ENCODE measurements around the gene ECD.

Gene ECD

DNA sequence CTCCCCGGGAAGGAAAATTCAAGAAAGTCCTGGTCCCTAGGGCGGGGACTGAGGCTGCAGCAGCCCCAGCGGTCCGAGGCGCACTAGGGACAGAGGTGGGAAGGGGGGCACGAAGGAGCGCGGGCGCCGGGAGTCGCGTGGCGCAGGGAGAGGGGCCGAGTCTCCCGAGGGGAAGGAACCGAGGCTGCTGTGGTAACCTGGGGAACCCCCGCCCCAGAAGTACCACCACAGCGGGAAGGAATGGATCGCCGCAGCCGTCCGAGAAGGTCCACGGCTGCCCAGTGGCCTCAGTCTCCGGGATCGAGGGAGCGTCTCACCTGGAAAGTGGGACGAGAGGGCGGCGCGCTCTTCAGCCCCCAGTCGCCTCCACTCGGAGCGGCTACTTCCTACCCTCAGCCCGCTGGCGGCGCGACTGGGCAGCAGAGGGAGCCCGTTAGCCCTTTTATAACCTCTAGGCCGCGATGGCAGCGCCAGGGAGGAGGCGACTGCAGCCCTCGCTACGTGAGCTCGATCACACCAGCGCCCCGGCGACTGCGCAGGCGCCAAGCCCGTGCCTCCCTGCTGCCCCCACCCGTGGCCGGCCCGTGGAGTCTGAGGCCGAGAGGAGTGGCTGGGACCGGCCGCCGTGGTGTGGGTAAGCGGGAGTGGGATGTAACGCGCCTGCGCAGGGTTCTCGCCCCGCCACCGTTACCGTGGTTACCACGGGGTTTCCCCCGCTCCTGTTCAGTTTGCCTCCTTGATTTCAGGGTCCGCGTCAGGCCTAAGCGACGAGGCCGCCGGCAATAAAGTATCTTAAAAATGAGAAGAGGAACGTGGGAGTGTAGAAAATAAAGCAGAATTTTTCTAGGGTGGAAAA is 71.1 kb downstream of the ECD start, which contains the start of gene P4HA1:
Gene P4HA1, minus strand, starts transcription at position 418 of the 856 bp plus-strand sequence. CDS start 21,983 bp downstream, outside the sequence.
- DNase-seq (ENCODE audit: low read depth in 2 of 2), result peak; percentile 98

DNA sequence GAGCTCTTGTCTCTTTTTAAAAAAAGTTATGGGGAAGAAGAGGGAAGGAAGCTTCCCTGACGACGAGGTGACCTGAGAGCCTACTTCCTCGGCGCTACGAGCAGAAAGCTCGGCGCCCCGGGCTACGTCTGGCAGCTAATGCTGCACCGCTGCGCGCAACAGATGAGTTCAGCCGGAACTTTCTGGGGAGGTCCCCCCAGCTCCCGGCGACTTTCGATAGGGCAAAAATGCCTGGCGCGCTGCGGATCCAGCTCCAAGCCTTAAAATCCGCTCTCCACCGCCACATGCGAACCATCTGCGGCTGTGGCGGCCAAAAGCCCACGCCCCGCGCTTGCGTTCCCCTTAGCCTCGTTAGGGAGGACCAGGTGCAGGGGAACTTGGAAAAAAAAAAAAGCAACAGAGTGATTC is 71.8 kb downstream of the ECD start:
- peak; percentile 38 to 53 for DNase-seq (ENCODE audit: low read depth in 2 of 2)

DNA sequence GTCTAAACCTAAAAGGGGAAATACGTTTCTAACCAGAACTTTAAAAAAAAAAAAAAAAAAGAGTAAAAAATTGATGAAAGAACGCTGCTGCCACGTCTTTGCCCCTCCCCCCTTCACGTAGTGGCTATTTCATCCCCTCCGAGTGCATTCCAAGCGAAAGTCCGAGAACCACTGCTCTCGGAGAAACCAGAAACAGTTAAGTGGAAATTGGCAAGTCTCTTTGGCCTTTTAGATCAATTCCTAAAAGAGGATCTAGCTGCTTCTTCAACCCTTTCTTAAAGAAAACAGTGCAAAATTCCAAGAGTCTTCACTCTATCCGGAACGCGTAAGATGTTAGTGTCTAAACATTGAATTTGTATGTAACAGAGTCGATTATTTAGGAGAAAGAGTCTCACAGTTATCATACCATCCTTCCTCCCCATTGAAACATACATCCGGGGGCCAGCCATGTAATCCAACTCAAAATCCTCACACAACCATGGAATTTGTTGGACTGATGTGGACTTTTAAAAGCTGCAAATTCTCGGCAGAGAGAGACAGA is 72.3 kb downstream of the ECD start:
- DNase-seq (ENCODE audit: low read depth in 2 of 2), result peak in 1 of 2 donors; percentile 9

DNA sequence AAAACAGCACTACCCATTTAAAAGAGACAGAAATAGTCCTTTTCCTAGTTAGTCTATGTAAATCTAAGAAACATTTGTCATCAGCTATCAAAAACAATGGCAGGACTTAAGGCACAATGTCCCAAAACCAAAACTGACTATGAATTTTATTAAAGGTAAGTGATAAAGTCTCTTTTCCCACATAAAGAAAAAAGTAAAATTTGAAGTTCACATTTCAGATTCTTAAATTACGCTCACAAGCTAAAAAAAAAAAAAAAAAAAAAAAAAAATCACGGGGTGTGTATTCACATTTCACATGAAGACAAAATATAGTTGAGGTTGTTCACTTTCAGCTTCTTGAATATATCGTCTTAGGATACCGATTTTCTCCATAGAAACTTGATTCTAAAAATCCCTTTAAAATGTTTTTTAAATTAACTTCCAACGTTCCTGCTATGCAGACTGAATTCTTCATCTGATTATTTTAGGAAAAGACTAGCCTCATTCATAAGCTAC is 72.8 kb downstream of the ECD start:
- DNase-seq (ENCODE audit: low read depth in 2 of 2), result no peak

DNA sequence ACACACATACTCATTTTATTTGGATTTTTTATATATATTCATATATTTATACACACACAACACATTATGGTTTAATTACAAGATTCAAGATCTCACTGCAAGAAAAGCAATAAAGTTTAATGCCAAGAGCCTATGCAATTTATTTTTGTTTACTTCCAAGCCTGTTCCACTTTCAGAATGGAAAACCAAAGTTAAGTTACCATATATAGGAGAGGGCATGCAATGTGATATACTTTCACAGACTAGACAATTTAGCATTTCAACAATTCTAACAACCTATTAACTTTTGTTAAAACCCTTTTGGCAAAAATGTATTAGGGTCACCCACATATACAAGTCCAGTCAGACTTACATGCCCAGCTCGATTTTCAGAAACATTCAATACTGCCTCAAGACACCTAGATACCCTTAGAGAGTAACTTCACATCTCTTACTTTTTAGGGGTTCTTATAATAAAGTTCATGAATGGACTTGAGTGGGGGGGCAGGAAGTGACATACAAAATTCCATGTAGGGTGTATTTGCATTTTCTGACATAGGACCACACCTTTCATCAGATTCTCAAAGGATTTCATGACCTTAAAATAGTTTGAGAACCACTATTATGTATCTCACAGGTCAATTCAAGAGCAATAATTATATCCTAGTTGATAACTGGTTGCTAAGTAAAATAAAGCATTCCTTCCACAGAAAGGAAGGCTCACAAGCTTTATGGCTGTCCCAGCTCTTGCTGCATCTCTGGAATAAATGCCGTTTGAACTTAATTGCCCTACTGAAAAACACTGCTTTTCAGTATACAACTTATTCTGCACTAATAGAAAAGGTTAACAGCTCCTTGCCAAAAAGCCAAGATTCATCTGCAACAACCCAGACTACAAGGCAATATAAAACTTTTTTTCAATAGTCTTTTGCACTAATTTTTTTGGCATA is 73.6 kb downstream of the ECD start:
- no peak for DNase-seq (ENCODE audit: low read depth in 2 of 2)

DNA sequence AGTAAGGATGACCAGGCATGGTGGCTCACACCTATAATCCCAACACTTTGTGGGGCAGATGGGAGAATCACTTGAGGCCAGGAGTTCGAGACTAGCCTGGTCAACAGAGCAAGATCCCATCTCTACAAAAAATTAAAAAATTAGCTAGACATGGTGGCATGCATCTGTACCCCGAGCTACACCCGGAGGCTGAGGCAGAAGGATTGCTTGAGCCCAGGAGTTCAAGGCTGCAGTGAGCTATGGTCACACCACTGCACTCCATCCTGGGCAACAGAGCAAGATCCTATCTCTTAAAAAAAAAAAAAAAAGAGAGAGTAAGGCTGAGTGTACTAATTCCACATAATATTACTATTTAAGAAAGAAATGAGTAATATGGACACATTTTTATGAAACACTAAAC is 75.0 kb downstream of the ECD start:
- DNase-seq (ENCODE audit: low read depth in 2 of 2), result no peak

DNA sequence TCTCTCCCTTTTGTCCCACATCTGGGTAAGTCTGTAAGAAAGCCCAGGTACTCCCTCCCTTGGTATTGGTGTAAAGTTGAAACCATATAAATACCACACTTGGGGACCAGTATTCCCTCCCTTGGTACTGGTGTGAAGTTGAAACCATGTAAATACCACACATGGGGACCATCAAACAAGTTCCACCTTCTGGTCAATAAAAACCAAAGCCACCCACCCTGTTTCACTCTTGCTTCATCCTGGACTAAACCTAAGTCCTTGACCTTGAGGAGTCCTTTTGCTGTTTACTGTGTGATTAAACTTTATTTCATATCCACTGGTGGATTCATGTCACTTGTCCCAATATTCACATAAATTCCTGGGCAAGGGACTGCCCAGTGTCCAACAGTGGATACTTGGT is 79.5 kb downstream of the ECD start:
- no peak for DNase-seq (ENCODE audit: low read depth in 2 of 2)

DNA sequence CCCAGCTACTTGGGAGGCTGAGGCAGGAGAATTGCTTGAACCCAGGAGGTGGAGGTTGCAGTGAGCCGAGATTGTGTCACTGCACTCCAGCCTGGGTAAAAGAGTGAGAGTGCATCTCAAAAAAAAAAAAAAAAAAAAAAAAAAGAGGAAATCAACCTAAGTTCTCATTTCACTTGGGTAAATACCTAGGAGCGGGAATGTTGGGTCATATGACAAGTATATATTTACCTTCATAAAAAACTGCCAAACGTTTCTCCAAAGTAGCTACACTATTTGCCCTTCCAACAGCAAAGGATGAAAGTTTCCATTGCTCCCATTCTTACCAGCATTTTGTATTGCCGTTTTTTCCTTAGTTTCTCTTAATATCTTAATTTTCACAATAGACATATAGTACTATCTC is 81.0 kb downstream of the ECD start:
- no peak for DNase-seq (ENCODE audit: low read depth in 2 of 2)

DNA sequence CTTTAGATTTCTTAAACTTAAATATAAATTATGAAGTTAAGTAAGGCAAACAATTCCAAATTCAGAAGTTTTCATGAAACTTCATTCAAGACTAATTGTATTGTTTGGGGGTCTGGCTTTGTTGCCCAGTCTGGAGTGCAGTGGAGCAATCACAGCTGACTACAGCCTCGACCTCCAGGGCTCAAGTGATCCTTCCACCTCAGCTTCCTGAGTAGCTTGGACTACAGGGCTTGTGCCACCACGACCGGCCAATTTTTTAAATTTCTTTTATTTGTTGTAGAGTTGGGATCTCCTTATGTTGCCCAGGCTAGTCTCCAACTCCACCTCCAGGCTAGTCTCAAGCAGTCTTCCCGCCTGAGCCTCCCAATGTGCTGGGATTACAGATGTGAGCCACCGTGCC is 83.6 kb downstream of the ECD start:
- no peak for DNase-seq (ENCODE audit: low read depth in 2 of 2)
